ENCODE data around the gene ZC3H8. TPM values are rescaled to one million over a fixed set of nuclear protein-coding genes. Genes with fewer than 3 reads are reported as not detected.

ZC3H8 gene
- total and polyA plus RNA-seq, 8 donors: 3.9 to 117 (median 8.2) TPM

GRCh38 chr2:112251271-112251670 lies 3.6 kb downstream of the ZC3H8 start:
- Histone ChIP-seq H3K27me3 (no peaks in the 10 kb centered on the region), H3K9me3 (no peaks in the 10 kb centered on the region), H3K4me1 (peaks cover 0 to 36% (median 13%) of the 10 kb centered on the region in 4 donors), H3K27ac (no peak overlapping the region), H3K4me3 (no peak overlapping the region), H3K36me3 (peaks cover 13 to 38% (median 36%) of the 10 kb centered on the region in 4 donors)
- WGBS, 5 donors: 85 to 97% (median 89%) methylated on average over 3 of the region's 3 CpGs
- intact Hi-C loops (cut with DNase I; ENCODE audit: low total_unique reads): no loop called here
- DNase-seq: no peak
- TF ChIP-seq CTCF (IDR thresholded peaks at IDR 0.05): no peak
- TF ChIP-seq EP300 (IDR thresholded peaks at IDR 0.05): no peak
- no peak for TF ChIP-seq POLR2A (IDR thresholded peaks at IDR 0.05)
- TF ChIP-seq POLR2AphosphoS5 (IDR thresholded peaks at IDR 0.05): no peak

- Histone ChIP-seq H3K4me1 (no peaks in the 10 kb centered on the region), H3K36me3 (peaks cover 13 to 68% (median 56%) of the 10 kb centered on the region in 4 donors), H3K27ac (no peak overlapping the region), H3K9me3 (no peaks in the 10 kb centered on the region), H3K27me3 (no peaks in the 10 kb centered on the region), H3K4me3 (no peak overlapping the region)
- intact Hi-C loops (cut with DNase I; ENCODE audit: low total_unique reads): no loop called here
- no peak for DNase-seq
- WGBS, 5 donors: 91 to 100% (median 95%) methylated on average over 1 of the region's 1 CpG
- TF ChIP-seq CTCF (IDR thresholded peaks at IDR 0.05): no peak
- no peak for TF ChIP-seq POLR2A (IDR thresholded peaks at IDR 0.05)
- TF ChIP-seq EP300 (IDR thresholded peaks at IDR 0.05): no peak
- TF ChIP-seq POLR2AphosphoS5 (IDR thresholded peaks at IDR 0.05): no peak
Observed at GRCh38 chr2:112244854-112245253, 10.0 kb downstream of the ZC3H8 start.

- 92 to 96% (median 95%) methylated on average over 4 of the region's 4 CpGs for WGBS, 5 donors
- intact Hi-C loops (cut with DNase I; ENCODE audit: low total_unique reads): no loop called here
- peaks cover 7 to 52% (median 40%) of the 10 kb centered on the region in 4 donors for H3K36me3 ChIP-seq
- no peak for DNase-seq
- no peak overlapping the region for H3K4me3 ChIP-seq
- no peaks in the 10 kb centered on the region for H3K9me3 ChIP-seq
- TF ChIP-seq POLR2A (IDR thresholded peaks at IDR 0.05) (no peak), EP300 (IDR thresholded peaks at IDR 0.05) (no peak), POLR2AphosphoS5 (IDR thresholded peaks at IDR 0.05) (no peak), CTCF (IDR thresholded peaks at IDR 0.05) (no peak)
- H3K4me1 ChIP-seq: no peaks in the 10 kb centered on the region
- no peak overlapping the region for H3K27ac ChIP-seq
- H3K27me3 ChIP-seq: no peaks in the 10 kb centered on the region
Observed at GRCh38 chr2:112243233-112243632, 11.6 kb downstream of the ZC3H8 start.

- WGBS, 5 donors: 83 to 91% (median 86%) methylated on average over 3 of the region's 3 CpGs
- Histone ChIP-seq H3K4me1 (no peaks in the 10 kb centered on the region), H3K9me3 (no peaks in the 10 kb centered on the region), H3K27ac (no peak overlapping the region), H3K4me3 (no peak overlapping the region), H3K27me3 (no peaks in the 10 kb centered on the region), H3K36me3 (peaks cover 7 to 43% (median 35%) of the 10 kb centered on the region in 4 donors)
- intact Hi-C loops (cut with DNase I; ENCODE audit: low total_unique reads): no loop called here
- TF ChIP-seq CTCF (IDR thresholded peaks at IDR 0.05): no peak
- TF ChIP-seq POLR2A (IDR thresholded peaks at IDR 0.05): no peak
- TF ChIP-seq EP300 (IDR thresholded peaks at IDR 0.05): no peak
- TF ChIP-seq POLR2AphosphoS5 (IDR thresholded peaks at IDR 0.05): no peak
- DNase-seq: no peak
Observed at GRCh38 chr2:112242384-112242783, 12.5 kb downstream of the ZC3H8 start.

All from stomach (tissue), 9 donors.